Spleen (tissue), 7 donors: Measurements from ENCODE around the gene SRGAP3.

ENCODE experiments used
- CTCF ChIP-seq, 11 experiments: fragments of 200-600 bp in 7 of 11; fragments of 450-650 bp in 4 of 11; sonication (generic) in 4 of 11; IDR thresholded peaks in 8 of 11; conservative IDR thresholded peaks in 3 of 11; 1 replicate in 7 of 11; 2 replicates in 4 of 11; pipeline versions ENCODE4 v1.4.0 to v1.8.0; 2016 to 2021; ENCODE audit warnings: antibody characterized with exemption in 11 of 11, inconsistent platforms in 4 of 11, mild to moderate bottlenecking in 1 of 11
- POLR2A ChIP-seq, 3 donors: fragments of 450-650 bp; IDR thresholded peaks; one replicate each; pipeline ENCODE4 v1.5.1; 2017; ENCODE audit warnings: antibody characterized with exemption in 3 of 3, mild to moderate bottlenecking in 1 of 3
- POLR2AphosphoS5 ChIP-seq, 3 donors: sonication (generic); formaldehyde crosslinking; IDR thresholded peaks; one replicate each; pipeline ENCODE4 v1.5.1; 2017; ENCODE audit warnings: antibody characterized with exemption in 3 of 3
- donor health status: DM: no; HTN: no; CAD: no; lungs with moderate emphysema.
- donor health status: DM: no; HTN: no; CAD: no.
- donor health status: DM: no; HTN: no; CAD: no.

- TF ChIP-seq POLR2A (IDR thresholded peaks at IDR 0.05) (no peak), CTCF (IDR thresholded peaks at IDR 0.05 in 8 of 11, conservative IDR thresholded peaks at IDR 0.05 in 3 of 11) (no peak), POLR2AphosphoS5 (IDR thresholded peaks at IDR 0.05) (no peak)
These were observed 307.3 kb downstream of the SRGAP3 start for GRCh38 chr3:8942115-8942514.
